MCF 10A (cell line): Measurements from ENCODE around the gene ANKMY1. TPM values are rescaled to one million over a fixed set of nuclear protein-coding genes. Genes with fewer than 3 reads are reported as not detected.
A peak's percentile ranks its signal among the peaks of the same experiment; 100 is the strongest.

Experiments used
- microRNA-seq: library from miRNA; unstranded; fragments of <30 nt; microRNA quantifications from one replicate; pipeline ENCODE4 v1.2.0, GENCODE V29; 2022
- total RNA-seq: library from RNA; stranded (reverse); gene quantifications from 2 replicates; pipeline ENCODE4 v1.2.3, GENCODE V29; 2022

ANKMY1 gene
- total RNA-seq, 1 experiment from 2014 or later, result 22.2 TPM

Small RNA genes within 50 kb of the gene (microRNA-seq; reads per million reads assigned to microRNA genes)
- 789 reads per million, percentile 85 among the genes with 10 or more reads in this experiment for gene MIR149

Other genes with a start within 250 kb of the ANKMY1 start
- 36.9 and 38.9 TPM in 2 replicates for gene GPC1, start 122.3 kb downstream of the ANKMY1 start, total RNA-seq
- 3.8 and 5.2 TPM in 2 replicates for gene DUSP28, start 2.4 kb upstream of the ANKMY1 start, total RNA-seq
- 31.5 and 33.7 TPM in 2 replicates for gene RNPEPL1, start 10.5 kb upstream of the ANKMY1 start, total RNA-seq
- gene CAPN10, start 28.7 kb upstream of the ANKMY1 start, total RNA-seq, result 27.6 and 35.2 TPM in 2 replicates
- gene GPR35, start 67.5 kb upstream of the ANKMY1 start, total RNA-seq, result 0.42 and 0.81 TPM in 2 replicates
- gene AQP12B, start 124.9 kb upstream of the ANKMY1 start, total RNA-seq, result not detected in 2 replicates
- not detected in 2 replicates for gene AQP12A, start 133.9 kb upstream of the ANKMY1 start, total RNA-seq